GM23338 (cell line): Measurements from ENCODE around the gene ARHGEF40. TPM values are rescaled to one million over a fixed set of nuclear protein-coding genes. Genes with fewer than 3 reads are reported as not detected.

ENCODE experiments used
- ATAC-seq: fragments of 200-7000 bp; cut with Tn5 transposase; 3 replicates; pipeline ENCODE4 v1.9.1; 2020
- DNase-seq: peaks from one replicate; pipeline ENCODE4 v3.0.0-alpha.2; 2015; ENCODE audit warnings: low spot score
- H2AFZ ChIP-seq: fragments of 200-600 bp; sonication (generic); 2 replicates; pipeline ENCODE4 v1.8.0; 2016; ENCODE audit warnings: antibody characterized with exemption, mild to moderate bottlenecking, moderate library complexity
- H3F3A ChIP-seq: fragments of 200-600 bp; sonication (generic); replicated peaks from 2 replicates; pipeline ENCODE4 v1.8.0; 2017; ENCODE audit warnings: antibody characterized with exemption, mixed run types, low read depth
- H3K27ac ChIP-seq: fragments of 200-600 bp; sonication (generic); 2 replicates; pipeline ENCODE4 v1.6.1; 2016; ENCODE audit warnings: low read depth
- H3K27me3 ChIP-seq: fragments of 200-600 bp; sonication (generic); 2 replicates; pipeline ENCODE4 v1.8.0; 2016; ENCODE audit warnings: mild to moderate bottlenecking, mixed run types, moderate library complexity; ENCODE audit not compliant: insufficient read depth
- H3K36me3 ChIP-seq: fragments of 200-600 bp; sonication (generic); 2 replicates; pipeline ENCODE4 v1.8.0; 2016; ENCODE audit warnings: mild to moderate bottlenecking; ENCODE audit not compliant: insufficient read depth
- H3K4me1 ChIP-seq: fragments of 200-600 bp; sonication (generic); 2 replicates; pipeline ENCODE4 v1.8.0; 2016; ENCODE audit warnings: mild to moderate bottlenecking, moderate library complexity; ENCODE audit not compliant: insufficient read depth
- H3K4me2 ChIP-seq: fragments of 200-600 bp; sonication (generic); 2 replicates; pipeline ENCODE4 v1.7.1; 2017; ENCODE audit warnings: mixed run types
- H3K4me3 ChIP-seq: fragments of 200-600 bp; sonication (generic); 2 replicates; pipeline ENCODE4 v1.6.1; 2016; ENCODE audit warnings: mixed run types
- H3K79me2 ChIP-seq: fragments of 200-600 bp; sonication (generic); replicated peaks from 2 replicates; pipeline ENCODE4 v1.8.0; 2017; ENCODE audit warnings: mild to moderate bottlenecking; ENCODE audit not compliant: insufficient read depth
- H3K9me2 ChIP-seq: fragments of 200-600 bp; sonication (generic); 2 replicates; pipeline ENCODE4 v1.8.0; 2017; ENCODE audit not compliant: insufficient read depth
- H4K20me1 ChIP-seq: fragments of 200-600 bp; sonication (generic); replicated peaks from 2 replicates; pipeline ENCODE4 v1.8.0; 2017; ENCODE audit warnings: mild to moderate bottlenecking; ENCODE audit not compliant: insufficient read depth
- H3K27ac Mint-ChIP-seq: 2 replicates; pipeline ENCODE4 v1.8.0; 2020; ENCODE audit warnings: inconsistent platforms, mild to moderate bottlenecking, moderate library complexity, mixed read lengths
- H3K27me3 Mint-ChIP-seq: 3 replicates; pipeline ENCODE4 v1.8.0; 2022; ENCODE audit warnings: low read depth, mild to moderate bottlenecking, moderate library complexity, mixed read lengths, inconsistent platforms; ENCODE audit not compliant: insufficient read depth, poor library complexity
- H3K36me3 Mint-ChIP-seq: 3 replicates; pipeline ENCODE4 v1.8.0; 2021; ENCODE audit warnings: low read depth, mild to moderate bottlenecking, inconsistent platforms, moderate library complexity, mixed read lengths
- H3K4me1 Mint-ChIP-seq: 3 replicates; pipeline ENCODE4 v1.8.0; 2020; ENCODE audit warnings: mild to moderate bottlenecking, inconsistent platforms, mixed read lengths
- H3K4me3 Mint-ChIP-seq: 3 replicates; pipeline ENCODE4 v1.8.0; 2021; ENCODE audit warnings: moderate library complexity, mild to moderate bottlenecking, inconsistent platforms, mixed read lengths
- H3K9me3 Mint-ChIP-seq: 3 replicates; pipeline ENCODE4 v1.8.0; 2020; ENCODE audit warnings: moderate library complexity, mild to moderate bottlenecking, inconsistent platforms, mixed read lengths
- CREB1 ChIP-seq: fragments of 250-450 bp; sonication (Bioruptor Pico); IDR thresholded peaks from 2 replicates; pipeline ENCODE4 v1.5.0; 2020; ENCODE audit warnings: low read depth, mild to moderate bottlenecking, moderate library complexity
- ETS1 ChIP-seq: IDR thresholded peaks from 2 replicates; pipeline ENCODE4 v1.6.1; 2016; ENCODE audit warnings: antibody characterized with exemption
- EZH2 ChIP-seq: fragments of 200-600 bp; sonication (generic); IDR thresholded peaks from one replicate; pipeline ENCODE4 v1.8.0; 2017; ENCODE audit warnings: antibody characterized with exemption, mild to moderate bottlenecking, low read depth; ENCODE audit not compliant: unreplicated experiment
- EZH2phosphoT487 ChIP-seq: fragments of 200-600 bp; sonication (generic); IDR thresholded peaks from one replicate; pipeline ENCODE4 v1.8.1; 2018; ENCODE audit warnings: antibody characterized with exemption; ENCODE audit not compliant: unreplicated experiment
- JUNB ChIP-seq: IDR thresholded peaks from one replicate; pipeline ENCODE4 v1.6.1; 2016; ENCODE audit warnings: antibody characterized with exemption; ENCODE audit not compliant: unreplicated experiment
- NANOG ChIP-seq: IDR thresholded peaks from 2 replicates; pipeline ENCODE4 v1.6.1; 2016; ENCODE audit warnings: antibody characterized with exemption, borderline replicate concordance
- POLR2AphosphoS5 ChIP-seq: IDR thresholded peaks from 2 replicates; pipeline ENCODE4 v1.6.1; 2016; ENCODE audit warnings: antibody characterized with exemption, low read depth
- STAT1 ChIP-seq: IDR thresholded peaks from one replicate; pipeline ENCODE4 v1.6.1; 2016; ENCODE audit warnings: antibody characterized with exemption; ENCODE audit not compliant: unreplicated experiment
- ZNF114 ChIP-seq: fragments of 250-450 bp; sonication (Bioruptor Pico); IDR thresholded peaks from 2 replicates; pipeline ENCODE4 v1.5.0; 2020; ENCODE audit warnings: mild to moderate bottlenecking, moderate library complexity
- ZNF331 ChIP-seq: fragments of 250-450 bp; sonication (Bioruptor Pico); IDR thresholded peaks from 2 replicates; pipeline ENCODE4 v1.5.0; 2020; ENCODE audit warnings: low read depth, mild to moderate bottlenecking, moderate library complexity
- polyA plus RNA-seq: library from polyadenylated mRNA; unstranded; fragments of >200 nt; fragmentation: Nextera tagmentation; extraction: Ambion mirVana; gene quantifications from 2 replicates; pipeline ENCODE4 v1.2.1, GENCODE V29; 2016
- total RNA-seq: library from RNA; depleted of rRNA; stranded (reverse); fragments of >200 nt; shearing (Covaris generic); gene quantifications from 2 replicates; pipeline ENCODE4 v1.2.3, GENCODE V29; 2014
- TF ChIP-seq, protein P1 (sequence below), 2 experiments: fragments of 200-600 bp in 1 of 2; sonication (generic) in 1 of 2; conservative IDR thresholded peaks; 2 replicates each; pipeline versions ENCODE4 v1.5.1 to v1.6.1; 2016 to 2017; ENCODE audit warnings: antibody characterized with exemption in 2 of 2, low read depth in 2 of 2, mild to moderate bottlenecking in 2 of 2, moderate library complexity in 1 of 2
- TF ChIP-seq, protein P2 (sequence below): fragments of 250-450 bp; sonication (Bioruptor Pico); IDR thresholded peaks from 2 replicates; pipeline ENCODE4 v1.5.0; 2020; ENCODE audit warnings: mild to moderate bottlenecking, moderate library complexity
- TF ChIP-seq, protein P3 (sequence below): IDR thresholded peaks from one replicate; pipeline ENCODE4 v1.6.1; 2018; ENCODE audit warnings: antibody characterized with exemption; ENCODE audit not compliant: unreplicated experiment

Gene ARHGEF40
- total and polyA plus RNA-seq, 2 experiments from 2014 or later, result 17.7 to 44.6 TPM

- peaks cover 33% of the 10 kb centered on the region for H3F3A ChIP-seq
- H3K79me2 ChIP-seq, result peaks cover 9% of the 10 kb centered on the region
- peaks cover 22% of the 10 kb centered on the region for H3K36me3 ChIP-seq
- H2AFZ ChIP-seq, result no peak overlapping the region
- peaks cover 11% of the 10 kb centered on the region; the same call in 2 of the 3 replicates for H3K9me3 Mint-ChIP-seq
- H3K27me3 Mint-ChIP-seq, result peaks cover 40% of the 10 kb centered on the region
- peaks cover 22% of the 10 kb centered on the region for H4K20me1 ChIP-seq
- peaks cover 88% of the 10 kb centered on the region for H3K36me3 Mint-ChIP-seq
- H3K4me3 ChIP-seq, result no peak overlapping the region
- DNase-seq, result no peak
- no peaks in the 10 kb centered on the region for H3K9me2 ChIP-seq
- peaks cover 56% of the 10 kb centered on the region for H3K4me1 Mint-ChIP-seq
- no peak for ATAC-seq
- TF ChIP-seq, protein P1, sequence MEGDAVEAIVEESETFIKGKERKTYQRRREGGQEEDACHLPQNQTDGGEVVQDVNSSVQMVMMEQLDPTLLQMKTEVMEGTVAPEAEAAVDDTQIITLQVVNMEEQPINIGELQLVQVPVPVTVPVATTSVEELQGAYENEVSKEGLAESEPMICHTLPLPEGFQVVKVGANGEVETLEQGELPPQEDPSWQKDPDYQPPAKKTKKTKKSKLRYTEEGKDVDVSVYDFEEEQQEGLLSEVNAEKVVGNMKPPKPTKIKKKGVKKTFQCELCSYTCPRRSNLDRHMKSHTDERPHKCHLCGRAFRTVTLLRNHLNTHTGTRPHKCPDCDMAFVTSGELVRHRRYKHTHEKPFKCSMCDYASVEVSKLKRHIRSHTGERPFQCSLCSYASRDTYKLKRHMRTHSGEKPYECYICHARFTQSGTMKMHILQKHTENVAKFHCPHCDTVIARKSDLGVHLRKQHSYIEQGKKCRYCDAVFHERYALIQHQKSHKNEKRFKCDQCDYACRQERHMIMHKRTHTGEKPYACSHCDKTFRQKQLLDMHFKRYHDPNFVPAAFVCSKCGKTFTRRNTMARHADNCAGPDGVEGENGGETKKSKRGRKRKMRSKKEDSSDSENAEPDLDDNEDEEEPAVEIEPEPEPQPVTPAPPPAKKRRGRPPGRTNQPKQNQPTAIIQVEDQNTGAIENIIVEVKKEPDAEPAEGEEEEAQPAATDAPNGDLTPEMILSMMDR (conservative IDR thresholded peaks at IDR 0.05; ENCODE audit: low read depth in 2 of 2), result no peak
- TF ChIP-seq, protein P2, sequence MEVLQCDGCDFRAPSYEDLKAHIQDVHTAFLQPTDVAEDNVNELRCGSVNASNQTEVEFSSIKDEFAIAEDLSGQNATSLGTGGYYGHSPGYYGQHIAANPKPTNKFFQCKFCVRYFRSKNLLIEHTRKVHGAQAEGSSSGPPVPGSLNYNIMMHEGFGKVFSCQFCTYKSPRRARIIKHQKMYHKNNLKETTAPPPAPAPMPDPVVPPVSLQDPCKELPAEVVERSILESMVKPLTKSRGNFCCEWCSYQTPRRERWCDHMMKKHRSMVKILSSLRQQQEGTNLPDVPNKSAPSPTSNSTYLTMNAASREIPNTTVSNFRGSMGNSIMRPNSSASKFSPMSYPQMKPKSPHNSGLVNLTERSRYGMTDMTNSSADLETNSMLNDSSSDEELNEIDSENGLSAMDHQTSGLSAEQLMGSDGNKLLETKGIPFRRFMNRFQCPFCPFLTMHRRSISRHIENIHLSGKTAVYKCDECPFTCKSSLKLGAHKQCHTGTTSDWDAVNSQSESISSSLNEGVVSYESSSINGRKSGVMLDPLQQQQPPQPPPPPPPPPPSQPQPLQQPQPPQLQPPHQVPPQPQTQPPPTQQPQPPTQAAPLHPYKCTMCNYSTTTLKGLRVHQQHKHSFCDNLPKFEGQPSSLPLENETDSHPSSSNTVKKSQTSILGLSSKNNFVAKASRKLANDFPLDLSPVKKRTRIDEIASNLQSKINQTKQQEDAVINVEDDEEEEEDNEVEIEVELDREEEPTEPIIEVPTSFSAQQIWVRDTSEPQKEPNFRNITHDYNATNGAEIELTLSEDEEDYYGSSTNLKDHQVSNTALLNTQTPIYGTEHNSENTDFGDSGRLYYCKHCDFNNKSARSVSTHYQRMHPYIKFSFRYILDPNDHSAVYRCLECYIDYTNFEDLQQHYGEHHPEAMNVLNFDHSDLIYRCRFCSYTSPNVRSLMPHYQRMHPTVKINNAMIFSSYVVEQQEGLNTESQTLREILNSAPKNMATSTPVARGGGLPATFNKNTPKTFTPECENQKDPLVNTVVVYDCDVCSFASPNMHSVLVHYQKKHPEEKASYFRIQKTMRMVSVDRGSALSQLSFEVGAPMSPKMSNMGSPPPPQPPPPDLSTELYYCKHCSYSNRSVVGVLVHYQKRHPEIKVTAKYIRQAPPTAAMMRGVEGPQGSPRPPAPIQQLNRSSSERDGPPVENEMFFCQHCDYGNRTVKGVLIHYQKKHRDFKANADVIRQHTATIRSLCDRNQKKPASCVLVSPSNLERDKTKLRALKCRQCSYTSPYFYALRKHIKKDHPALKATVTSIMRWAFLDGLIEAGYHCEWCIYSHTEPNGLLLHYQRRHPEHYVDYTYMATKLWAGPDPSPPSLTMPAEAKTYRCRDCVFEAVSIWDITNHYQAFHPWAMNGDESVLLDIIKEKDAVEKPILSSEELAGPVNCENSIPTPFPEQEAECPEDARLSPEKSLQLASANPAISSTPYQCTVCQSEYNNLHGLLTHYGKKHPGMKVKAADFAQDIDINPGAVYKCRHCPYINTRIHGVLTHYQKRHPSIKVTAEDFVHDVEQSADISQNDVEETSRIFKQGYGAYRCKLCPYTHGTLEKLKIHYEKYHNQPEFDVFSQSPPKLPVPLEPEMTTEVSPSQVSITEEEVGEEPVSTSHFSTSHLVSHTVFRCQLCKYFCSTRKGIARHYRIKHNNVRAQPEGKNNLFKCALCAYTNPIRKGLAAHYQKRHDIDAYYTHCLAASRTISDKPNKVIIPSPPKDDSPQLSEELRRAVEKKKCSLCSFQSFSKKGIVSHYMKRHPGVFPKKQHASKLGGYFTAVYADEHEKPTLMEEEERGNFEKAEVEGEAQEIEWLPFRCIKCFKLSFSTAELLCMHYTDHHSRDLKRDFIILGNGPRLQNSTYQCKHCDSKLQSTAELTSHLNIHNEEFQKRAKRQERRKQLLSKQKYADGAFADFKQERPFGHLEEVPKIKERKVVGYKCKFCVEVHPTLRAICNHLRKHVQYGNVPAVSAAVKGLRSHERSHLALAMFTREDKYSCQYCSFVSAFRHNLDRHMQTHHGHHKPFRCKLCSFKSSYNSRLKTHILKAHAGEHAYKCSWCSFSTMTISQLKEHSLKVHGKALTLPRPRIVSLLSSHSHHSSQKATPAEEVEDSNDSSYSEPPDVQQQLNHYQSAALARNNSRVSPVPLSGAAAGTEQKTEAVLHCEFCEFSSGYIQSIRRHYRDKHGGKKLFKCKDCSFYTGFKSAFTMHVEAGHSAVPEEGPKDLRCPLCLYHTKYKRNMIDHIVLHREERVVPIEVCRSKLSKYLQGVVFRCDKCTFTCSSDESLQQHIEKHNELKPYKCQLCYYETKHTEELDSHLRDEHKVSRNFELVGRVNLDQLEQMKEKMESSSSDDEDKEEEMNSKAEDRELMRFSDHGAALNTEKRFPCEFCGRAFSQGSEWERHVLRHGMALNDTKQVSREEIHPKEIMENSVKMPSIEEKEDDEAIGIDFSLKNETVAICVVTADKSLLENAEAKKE (CRISPR knock-in tag), result no peak
- no peak for TF ChIP-seq ZNF114 (CRISPR knock-in tag)
- TF ChIP-seq, protein P3, sequence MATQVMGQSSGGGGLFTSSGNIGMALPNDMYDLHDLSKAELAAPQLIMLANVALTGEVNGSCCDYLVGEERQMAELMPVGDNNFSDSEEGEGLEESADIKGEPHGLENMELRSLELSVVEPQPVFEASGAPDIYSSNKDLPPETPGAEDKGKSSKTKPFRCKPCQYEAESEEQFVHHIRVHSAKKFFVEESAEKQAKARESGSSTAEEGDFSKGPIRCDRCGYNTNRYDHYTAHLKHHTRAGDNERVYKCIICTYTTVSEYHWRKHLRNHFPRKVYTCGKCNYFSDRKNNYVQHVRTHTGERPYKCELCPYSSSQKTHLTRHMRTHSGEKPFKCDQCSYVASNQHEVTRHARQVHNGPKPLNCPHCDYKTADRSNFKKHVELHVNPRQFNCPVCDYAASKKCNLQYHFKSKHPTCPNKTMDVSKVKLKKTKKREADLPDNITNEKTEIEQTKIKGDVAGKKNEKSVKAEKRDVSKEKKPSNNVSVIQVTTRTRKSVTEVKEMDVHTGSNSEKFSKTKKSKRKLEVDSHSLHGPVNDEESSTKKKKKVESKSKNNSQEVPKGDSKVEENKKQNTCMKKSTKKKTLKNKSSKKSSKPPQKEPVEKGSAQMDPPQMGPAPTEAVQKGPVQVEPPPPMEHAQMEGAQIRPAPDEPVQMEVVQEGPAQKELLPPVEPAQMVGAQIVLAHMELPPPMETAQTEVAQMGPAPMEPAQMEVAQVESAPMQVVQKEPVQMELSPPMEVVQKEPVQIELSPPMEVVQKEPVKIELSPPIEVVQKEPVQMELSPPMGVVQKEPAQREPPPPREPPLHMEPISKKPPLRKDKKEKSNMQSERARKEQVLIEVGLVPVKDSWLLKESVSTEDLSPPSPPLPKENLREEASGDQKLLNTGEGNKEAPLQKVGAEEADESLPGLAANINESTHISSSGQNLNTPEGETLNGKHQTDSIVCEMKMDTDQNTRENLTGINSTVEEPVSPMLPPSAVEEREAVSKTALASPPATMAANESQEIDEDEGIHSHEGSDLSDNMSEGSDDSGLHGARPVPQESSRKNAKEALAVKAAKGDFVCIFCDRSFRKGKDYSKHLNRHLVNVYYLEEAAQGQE, result no peak
- no peak for TF ChIP-seq EZH2phosphoT487
- no peak for TF ChIP-seq CREB1
- TF ChIP-seq ETS1, result no peak
- TF ChIP-seq POLR2AphosphoS5, result no peak
- TF ChIP-seq JUNB, result no peak
- TF ChIP-seq ZNF331 (CRISPR knock-in tag), result no peak
- no peak for TF ChIP-seq EZH2
- TF ChIP-seq STAT1, result no peak
- no peak for TF ChIP-seq NANOG
- no peak overlapping the region for H3K27ac ChIP-seq
- H3K4me1 ChIP-seq, result peaks cover 23% of the 10 kb centered on the region
- no peaks in the 10 kb centered on the region for H3K27me3 ChIP-seq
- H3K4me3 Mint-ChIP-seq, result no peak overlapping the region; the same call in 2 of the 3 replicates
- H3K4me2 ChIP-seq, result no peak overlapping the region
- peak overlapping the region; percentile 84; the same call in 1 of the 2 replicates for H3K27ac Mint-ChIP-seq
Measured at GRCh38 chr14:21089271-21089670, 19.2 kb downstream of the ARHGEF40 start.
